GM19455 (cell line): ENCODE results near the gene HNRNPA1.
"Not testable (repeated sequence)": the region's sequence is repeated elsewhere in the genome, so short reads cannot be mapped to it uniquely, and the experiment has no call there.

Experiments
- ATAC-seq: cut with Tn5 transposase; IDR thresholded peaks from one replicate; pipeline ENCODE4 v1.9.1; 2021; ENCODE audit not compliant: unreplicated experiment

HNRNPA1 gene

DNA sequence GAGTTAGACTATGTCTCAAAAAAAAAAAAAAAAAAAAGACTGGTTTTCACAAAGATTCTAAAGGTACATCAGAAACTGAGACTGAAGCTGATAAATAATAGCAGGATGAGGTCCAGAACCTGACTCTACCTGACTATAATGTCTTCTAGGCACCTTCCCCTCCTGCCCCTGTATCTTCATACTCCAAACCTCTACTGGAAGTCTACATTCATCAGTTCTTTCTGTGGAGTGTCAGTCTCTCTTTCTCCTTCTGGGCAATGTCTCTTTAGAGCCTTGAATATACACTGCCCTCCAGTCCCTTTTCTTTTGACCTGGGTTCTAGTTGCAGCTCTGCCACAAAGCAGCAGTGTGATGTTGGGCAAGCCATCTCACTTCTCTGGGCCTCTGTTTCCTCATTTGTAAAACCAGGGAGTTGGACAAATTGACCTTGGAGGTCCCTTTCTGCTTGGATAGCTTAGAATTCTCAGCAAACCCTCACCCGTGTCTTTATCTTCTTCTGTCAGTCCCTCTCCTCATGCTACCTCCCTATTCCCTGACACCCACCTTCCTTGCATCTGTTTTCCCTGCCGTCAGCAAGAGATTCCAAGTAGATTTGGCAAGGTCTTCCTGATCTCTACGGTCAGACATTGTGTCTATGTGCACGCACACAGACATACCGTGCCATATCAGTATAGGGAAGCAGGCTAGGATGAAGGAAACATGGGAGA lies 16.0 kb downstream of the HNRNPA1 start:
- no peak for ATAC-seq

DNA sequence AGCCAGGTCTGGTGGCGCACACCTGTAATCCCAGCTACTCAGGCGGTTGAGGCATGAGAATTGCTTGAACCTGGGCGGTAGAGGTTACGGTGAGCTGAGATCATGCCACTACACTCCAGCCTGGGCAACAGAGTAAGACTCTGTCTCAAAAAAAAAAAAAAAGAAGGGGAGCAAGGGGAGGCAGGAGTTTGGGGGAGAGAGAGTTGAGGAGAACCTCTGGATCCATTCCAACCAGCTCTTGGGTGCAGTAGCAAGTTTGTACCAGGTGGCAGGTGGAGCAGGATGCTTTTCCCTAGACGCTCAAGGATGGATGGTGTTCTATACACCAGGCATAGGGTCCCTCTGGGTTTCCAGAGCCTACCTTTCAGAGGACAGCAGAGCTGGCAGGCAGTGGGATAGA lies 18.4 kb downstream of the HNRNPA1 start:
- ATAC-seq: no peak

DNA sequence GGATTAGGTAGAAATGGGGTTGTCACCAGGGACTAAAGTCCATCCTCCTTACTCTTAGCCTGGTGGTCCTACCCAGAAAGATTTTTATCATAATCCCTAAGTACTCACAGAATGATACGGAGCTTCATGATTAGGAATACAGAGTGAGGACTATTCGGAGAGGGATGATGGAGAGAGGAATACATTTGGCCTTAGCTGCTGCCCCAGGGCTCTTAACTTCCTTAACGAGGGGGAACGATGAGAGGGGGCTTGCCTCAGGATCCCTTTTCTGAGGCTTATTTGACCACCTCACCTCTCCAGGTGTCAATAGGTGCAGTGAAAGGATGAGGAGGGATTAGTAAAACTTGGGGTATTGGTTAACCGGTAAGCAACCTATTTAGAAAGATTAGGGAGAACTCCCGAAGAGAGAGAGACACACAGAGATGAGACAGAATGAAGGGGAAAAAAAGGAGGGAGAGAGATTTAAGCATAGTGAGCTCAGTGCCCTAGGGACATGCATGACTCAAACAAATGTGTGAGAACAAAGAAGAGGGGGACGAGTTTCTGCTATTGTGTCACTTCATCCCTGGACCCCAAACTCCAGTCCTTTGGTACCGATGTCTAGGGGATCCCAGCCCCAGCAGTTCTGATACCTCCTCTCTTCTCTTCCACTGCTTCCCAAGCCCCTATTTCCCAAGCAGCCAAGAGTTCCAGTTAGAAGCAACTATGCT lies 19.1 kb downstream of the HNRNPA1 start:
- no peak for ATAC-seq

DNA sequence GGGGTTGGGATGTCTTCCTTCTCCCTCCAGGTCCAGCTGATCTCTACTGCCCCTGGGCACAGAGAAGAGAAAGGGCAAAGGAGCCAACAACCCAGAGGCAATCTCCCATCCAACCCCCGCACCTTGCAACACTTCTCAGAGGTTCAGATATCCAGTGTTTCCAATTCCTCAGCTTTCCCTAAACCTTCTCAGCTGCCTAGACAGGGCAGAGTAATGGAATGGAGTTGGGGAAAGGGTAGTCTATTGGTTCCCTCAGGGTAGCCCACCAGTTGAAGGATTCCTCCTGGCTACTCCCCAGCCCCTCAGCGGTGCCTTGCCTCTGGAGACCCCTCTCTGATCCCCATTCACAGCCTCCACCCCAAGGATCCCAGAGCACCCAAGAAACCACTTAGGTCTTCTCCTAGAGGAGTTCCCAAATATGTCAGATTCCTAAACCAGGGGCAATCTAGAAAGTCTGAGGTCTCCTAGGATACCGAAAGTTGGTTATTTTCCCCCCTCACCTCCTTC lies 19.8 kb downstream of the HNRNPA1 start:
- ATAC-seq: no peak

DNA sequence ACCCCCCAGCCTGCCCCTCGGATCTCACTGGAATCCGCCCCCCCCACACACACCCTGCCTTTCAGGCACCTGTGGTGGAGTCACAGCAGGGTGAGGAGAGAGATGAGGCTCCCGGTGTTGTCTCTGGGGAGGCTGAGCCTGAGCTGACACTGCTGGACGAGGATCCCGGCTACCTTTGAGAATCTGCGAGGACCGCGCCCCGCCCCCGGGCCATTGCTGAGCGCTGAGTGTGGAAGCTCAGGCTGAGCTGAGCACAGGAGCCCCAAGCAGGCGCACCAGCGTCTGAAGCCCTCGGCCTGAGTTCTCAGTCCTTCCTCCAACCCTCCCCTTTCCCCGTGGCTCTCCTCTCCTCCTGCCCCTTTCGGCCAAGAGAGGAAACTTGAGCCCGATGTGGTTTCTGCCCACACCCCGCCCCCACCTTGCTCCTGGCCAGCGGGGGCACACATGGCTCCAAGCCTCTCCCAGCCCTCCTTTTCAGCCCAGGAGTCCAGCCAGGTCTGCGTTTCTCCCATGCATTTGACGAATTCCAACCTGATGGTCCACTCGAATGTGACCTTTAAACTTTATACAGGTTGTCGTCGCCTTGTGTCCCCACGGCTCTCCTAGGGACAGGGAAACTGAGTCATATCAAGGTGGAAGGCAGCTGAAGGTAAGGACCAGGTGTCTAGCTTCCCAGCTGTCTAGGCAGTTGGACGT lies 20.4 kb downstream of the HNRNPA1 start, which contains the start of gene NFE2:
TSS of gene NFE2 (minus strand) at position 284 of the 696 bp plus-strand sequence. CDS start 5,767 bp downstream, outside the sequence.
- ATAC-seq: no peak

DNA sequence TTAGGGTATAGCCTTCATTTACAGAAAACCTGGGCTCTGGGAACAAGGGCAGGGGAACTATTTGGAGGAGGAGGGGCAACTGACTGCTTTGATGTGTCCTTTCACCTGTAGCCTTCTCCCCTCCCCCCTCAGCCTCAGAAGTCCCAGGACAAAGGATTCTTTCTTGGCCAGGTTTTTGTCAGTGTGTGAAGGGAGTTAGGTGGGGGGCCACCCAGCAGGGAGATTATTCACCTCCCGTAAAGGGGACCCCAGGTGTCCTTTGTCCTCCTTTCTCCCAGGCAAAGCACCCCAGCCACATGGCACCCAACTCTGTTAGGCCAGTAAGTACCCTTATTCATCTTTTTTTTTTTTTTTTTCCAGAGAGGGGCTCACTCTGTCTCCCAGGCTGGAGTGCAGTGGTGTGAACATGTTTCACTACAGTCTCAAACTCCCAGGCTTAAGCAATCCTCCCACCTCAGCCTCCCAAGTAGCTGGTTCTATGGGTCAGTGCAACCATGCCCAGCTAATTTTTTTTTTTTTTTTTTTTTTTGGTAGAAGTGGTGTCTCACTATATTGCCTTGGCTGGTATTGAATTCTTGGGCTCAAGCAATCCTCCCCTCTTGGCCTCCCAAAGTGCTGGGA lies 21.0 kb downstream of the HNRNPA1 start:
- ATAC-seq: no peak

DNA sequence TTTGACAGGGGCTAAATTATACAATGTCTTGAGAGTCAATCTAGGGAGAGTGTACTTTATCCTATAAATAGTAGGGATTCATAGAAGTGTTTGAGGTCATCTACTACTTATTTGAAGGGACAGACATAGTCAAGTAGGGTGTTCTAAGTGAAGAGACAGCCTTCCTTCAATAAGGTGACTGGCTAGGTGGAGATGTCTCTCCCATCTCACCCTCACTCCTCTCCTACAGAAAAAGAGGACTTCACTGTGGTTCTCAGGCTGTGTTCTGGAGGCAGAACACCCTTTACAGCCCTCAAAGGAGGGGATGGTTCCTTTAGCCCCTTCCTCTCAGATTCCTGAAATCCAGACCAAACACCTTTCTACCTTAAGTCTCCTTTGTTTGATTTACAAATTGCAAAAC lies 23.1 kb downstream of the HNRNPA1 start:
- no peak for ATAC-seq

DNA sequence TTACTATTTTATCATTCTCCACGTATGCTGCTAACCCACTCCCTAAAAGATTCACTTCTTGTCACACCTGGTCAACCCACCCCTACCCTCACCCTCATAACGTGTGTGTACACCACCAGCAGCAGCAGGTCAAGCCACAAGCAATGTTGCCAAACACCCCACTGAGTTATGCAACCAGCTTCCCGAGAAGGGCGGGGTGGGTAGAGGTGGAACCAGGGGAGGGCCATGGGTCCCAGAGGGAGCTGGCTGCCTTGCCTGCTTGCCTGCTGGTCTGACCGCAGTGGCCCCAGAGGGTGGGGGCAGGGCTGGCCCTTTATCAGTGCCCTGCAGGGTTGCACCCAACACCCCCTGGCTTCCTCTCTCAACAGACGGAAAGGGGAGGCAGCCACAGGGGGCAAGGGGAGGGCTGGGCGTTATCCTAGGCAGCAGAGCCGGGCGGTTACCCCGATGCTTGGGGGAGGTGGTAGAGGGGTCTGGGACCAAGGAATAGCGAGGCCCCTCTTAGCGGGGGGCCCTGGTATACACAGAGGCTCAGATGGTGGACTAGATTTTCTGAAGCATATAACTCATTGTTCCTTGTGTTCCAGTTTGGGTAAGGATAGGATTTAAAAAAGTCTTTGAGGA lies 23.8 kb downstream of the HNRNPA1 start:
- no peak for ATAC-seq

DNA sequence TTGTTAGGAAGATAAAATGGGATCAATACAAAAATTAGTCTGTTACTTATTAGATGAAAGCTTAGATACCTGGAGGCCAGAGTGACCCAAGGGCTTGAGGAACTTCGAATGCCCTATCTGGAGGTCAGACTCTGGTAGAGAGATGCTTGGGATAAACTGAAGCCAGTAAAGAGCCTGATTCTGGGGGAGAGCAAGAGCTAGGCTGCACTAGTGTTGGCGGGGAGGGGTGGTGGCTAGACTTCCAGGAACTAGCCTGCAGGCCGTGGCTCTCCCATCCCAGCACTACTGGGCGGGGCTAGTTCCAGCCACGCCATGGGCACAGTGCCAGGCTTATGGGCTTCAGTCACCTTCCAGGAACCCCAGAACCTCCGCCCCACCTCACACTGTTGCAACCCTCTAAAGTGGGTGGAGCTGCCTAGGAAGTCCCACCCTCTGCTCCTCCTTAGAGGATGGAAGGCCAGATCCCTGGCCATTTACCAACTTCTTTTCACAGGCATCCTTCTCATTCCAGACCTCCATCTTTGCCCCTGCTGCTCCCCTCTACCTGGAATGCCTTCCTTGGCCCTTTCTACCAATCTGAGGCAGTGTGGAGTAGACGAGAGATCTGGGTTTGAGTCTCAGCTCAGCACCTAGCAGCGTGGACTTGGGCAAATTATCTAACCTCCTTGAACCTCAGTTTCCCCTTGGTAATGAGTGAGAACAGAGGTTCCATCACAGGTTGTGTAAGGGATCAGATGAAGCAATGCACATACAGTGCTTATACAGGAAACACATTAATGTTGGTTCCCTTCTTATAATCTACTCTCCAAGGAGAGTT lies 26.6 kb downstream of the HNRNPA1 start:
- ATAC-seq: no peak

DNA sequence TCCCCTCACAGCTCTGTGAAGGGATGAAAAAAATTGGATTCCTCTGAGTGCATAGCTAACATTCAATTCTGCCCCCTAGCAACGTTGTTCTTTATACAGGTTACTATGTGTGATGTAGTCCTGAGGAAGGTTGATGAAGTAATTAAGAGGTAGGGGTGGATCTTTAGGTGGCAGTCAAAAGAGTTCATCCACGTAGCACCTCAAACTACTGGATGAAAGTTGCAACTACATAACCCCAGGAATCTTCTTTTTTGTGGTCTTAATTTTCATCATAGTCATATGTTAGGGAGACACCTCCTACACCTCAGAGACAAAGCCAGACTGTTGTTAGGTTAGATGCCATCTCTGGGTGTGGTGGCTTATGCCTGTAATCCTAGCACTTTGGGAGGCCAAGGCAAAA lies 30.5 kb downstream of the HNRNPA1 start:
- no peak for ATAC-seq

DNA sequence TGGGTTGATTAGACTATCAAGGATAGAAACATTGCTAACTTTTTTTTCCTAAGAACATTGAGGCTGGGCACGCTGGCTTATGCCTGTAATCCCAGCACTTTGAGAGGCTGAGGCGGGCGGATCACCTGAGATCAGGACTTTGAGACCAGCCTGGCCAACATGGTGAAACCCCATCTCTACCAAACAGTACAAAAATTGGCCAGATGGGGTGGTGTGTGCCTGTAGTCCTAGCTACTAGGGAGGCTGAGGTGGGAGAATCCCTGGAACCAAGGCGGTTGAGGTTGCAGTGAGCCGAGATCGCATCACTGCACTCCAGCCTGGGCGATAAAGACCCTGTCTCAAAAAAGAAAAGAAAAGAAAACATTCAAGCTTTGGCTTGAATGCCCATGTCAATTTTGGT lies 31.8 kb downstream of the HNRNPA1 start:
- not testable (repeated sequence) for ATAC-seq

DNA sequence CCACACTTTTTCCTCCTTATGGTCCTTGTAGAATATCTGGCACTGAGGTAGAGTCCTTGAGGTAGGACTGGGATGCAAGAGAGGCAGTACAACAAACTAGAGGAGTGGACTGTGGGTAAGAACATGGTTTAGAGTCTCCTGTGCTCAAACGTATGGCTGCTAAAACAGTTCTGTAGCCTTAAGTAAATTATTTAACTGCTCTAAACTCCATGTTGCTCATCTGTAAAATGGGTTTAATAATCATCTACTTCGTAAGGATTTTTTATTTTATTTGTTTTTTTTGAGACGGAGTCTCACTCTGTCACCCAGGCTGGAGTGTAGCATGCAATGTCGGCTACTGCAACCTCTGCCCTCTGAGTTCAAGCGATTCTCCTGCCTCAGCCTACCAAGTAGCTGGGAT lies 40.8 kb downstream of the HNRNPA1 start:
- ATAC-seq: no peak

DNA sequence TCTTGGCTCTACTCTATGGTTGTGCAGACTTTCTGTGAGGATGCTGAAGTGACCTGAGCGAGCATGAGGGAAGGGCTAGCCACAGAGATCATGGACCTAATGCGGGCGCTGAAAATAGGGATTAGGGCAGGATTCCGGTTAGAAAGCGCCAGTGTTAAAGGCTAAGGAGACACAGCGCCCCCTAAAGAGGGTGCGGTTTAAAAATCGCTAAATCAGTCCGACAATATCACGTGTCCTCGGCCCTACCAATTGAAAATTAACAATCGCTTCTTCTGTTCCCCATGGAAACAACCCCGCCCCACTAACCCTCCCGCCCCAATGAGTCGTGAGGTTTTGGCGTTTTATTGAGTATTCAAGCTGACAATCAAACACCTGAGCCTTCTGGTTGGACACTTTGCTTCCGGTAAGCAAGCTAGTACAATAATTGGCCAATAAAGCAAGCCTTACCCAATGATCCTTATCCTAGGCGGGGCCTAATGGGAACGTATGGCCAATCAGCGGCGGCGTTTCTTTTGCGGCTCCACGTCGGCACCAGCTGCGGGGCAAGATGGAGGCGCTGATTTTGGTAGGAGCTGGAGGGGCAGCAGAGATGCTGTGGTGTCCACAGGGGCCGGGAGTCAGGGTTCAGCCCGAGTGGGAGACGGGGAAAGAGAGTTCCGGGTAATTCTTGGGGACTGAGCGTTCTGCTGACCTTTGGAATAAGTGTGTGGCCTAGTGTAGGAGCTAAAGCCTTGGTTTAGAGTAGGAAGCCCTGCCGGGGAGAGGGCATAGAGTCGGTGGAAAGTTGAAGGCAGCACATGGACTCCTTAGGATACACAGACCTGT lies 44.3 kb downstream of the HNRNPA1 start, which contains the start of gene COPZ1:
TSS of gene COPZ1 (plus strand) at position 515 of the 825 bp plus-strand sequence. CDS start at position 548, 33 bp downstream.
- ATAC-seq: peak; percentile 98

DNA sequence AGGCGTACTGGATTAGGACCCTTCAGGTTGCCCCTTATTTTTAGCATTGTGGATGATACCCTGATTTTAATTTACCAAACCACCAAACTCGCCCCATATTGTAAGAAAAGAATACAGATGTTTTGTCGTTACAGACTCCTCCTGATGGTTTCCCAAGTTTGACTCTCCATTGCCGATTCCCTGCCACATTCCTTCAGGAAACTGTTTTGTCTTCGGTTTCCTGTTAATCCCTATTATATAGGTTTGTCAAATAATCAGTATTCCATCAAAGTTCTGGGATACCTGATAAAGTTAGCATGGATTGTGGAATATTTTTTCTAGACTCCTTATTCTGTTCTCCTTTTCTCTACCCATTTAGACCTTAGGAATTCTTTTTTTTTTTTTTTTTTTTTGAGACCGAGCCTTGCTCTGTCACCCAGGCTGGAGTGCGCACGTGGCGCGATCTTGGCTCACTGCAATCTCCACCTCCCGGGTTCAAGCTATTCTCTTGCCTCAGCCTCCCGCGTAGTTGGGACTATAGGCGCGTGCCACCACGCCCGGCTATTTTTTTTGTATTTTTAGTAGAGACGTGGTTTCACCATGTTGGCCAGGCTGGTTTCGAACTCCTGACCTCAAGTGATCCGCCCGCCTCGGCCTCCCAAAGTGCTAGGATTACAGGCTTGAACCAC lies 45.0 kb downstream of the HNRNPA1 start:
- not testable (repeated sequence) for ATAC-seq

DNA sequence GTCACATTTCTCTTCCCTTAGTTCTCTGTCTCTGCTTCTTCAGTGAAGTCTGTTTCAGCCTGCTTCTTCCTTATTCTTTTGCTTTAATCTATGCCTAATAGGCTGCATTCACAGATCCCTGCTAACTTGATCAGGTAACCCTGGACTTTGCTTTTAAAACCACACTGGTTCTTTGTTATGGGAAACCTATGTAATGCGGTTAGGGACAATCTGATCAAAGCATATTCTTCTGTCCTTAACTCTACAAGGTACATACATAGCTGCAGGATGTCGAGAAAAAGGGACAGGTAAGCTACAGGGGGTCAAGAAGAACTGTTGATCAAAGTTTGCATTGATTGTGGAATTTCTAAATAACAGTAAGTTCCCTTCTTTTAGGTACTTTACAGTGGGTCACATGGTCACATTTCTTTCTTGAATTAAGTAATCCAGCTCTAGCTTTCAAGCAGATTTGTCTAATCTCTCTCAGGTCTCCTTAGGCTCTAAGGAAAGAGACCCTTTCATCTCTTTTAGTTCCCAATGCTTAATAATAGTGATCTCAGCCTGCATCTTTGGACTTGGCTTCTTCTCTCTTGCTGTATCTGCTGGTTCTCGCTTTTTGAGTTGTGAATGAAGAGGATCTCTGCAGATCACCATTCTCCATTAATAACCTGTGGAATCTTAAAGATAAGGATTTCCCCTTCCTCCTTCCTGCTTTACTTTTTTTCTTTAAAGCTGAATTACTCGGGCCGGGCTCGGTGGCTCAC lies 48.2 kb downstream of the HNRNPA1 start:
- ATAC-seq: no peak

DNA sequence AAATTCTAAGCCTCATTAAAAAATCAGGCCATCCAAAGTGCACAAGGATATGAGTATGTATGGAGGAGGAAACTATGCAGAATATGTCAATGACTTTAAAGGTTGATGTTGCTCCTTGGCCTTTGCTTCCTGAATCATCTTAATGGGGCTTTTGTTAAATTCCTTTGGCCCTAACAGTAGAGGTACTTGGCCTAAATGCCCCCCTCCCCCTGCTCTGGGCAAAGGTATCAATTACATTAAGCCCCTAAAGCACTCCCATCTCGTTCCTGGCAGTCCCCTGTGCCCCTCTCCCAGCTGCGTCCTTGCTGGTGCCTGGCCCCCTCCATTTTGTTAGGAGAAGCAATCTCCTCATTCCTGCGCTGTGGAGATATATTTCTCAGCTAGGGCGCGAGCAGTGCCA lies 49.2 kb downstream of the HNRNPA1 start:
- no peak for ATAC-seq

DNA sequence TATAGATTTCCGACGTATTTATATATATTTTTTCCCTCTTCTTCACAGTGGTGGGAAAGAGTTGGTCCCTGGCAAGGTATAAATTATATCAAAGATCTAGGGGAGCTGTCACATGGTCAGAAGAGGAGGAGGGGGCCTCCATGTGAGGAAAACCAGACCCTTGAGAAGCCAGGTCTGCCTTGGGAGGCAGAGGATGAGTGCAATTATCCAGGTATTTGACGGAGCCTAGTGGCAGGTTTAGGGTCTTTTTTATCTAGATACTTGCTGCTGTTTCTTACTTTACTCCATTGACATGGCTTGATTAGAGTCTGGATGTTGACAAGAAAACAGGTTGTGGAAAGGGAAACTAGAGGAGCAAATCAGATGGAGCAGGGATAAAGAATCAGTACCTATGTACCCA lies 49.9 kb downstream of the HNRNPA1 start:
- ATAC-seq: no peak

DNA sequence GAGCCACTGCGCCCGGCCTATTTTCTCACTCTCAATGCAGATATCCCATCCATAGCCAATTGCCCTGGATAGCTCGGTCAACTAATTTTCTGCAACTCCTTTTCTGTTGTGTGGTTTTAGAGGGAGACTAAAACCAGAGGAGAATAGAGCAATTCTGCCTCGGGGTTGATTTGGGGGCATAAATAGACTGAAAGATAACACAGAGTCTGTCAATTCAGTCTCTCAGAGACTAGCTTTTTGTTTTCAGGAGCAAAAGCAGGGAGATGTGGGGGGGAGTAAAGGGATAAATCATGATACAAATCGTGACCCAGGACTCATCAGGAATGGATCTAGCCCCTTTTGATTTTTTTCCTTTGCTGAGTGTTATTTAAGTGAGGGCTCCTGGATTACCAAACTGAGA lies 50.9 kb downstream of the HNRNPA1 start:
- no peak for ATAC-seq
